Measurements from ENCODE around the gene FRZB. TPM values are rescaled to one million over a fixed set of nuclear protein-coding genes. Genes with fewer than 3 reads are reported as not detected.

The FRZB gene
- total and polyA plus RNA-seq, 10 donors, result 9.5 to 55.1 (median 29.7) TPM

- Histone ChIP-seq H3K27me3 (replicated peaks in 1 of 7) (peaks cover 0 to 4% (median 0%) of the 10 kb centered on the region in 7 donors), H3K9me3 (no peaks in the 10 kb centered on the region), H3K27ac (peak overlapping the region in 1 of 8 donors; percentile 14), H3K4me3 (no peak overlapping the region), H3K4me1 (no peaks in the 10 kb centered on the region), H3K36me3 (no peaks in the 10 kb centered on the region)
- DNase-seq, result no peak
- no peak for TF ChIP-seq POLR2A (IDR thresholded peaks at IDR 0.05)
- TF ChIP-seq POLR2AphosphoS5 (IDR thresholded peaks at IDR 0.05), result no peak
- TF ChIP-seq CTCF (IDR thresholded peaks at IDR 0.05 in 8 of 11, conservative IDR thresholded peaks at IDR 0.05 in 3 of 11), result no peak
- intact Hi-C loops (cut with DNase I; ENCODE audit: low total_unique reads), result no loop called here
- WGBS, 5 donors, result 72 to 86% (median 81%) methylated on average over 3 of the region's 3 CpGs
Observed at GRCh38 chr2:182858671-182859070, 7.8 kb downstream of the FRZB start.

GRCh38 chr2:182855376-182855775, 11.1 kb downstream of the FRZB start:
- Histone ChIP-seq H3K27me3 (replicated peaks in 1 of 7) (no peaks in the 10 kb centered on the region), H3K4me1 (no peaks in the 10 kb centered on the region)
- intact Hi-C loops (cut with DNase I; ENCODE audit: low total_unique reads), result no loop called here

GRCh38 chr2:182854375-182855105, 11.9 kb downstream of the FRZB start:
- H3K27ac ChIP-seq, result peak overlapping the region in 4 of 8 donors; percentile 8 to 37 (median 24)
- H3K27me3 ChIP-seq (replicated peaks in 1 of 7), result no peaks in the 10 kb centered on the region
- H3K36me3 ChIP-seq, result no peaks in the 10 kb centered on the region
- H3K4me1 ChIP-seq, result no peaks in the 10 kb centered on the region
- no peak overlapping the region for H3K4me3 ChIP-seq
- H3K9me3 ChIP-seq, result no peaks in the 10 kb centered on the region
- intact Hi-C loops (cut with DNase I; ENCODE audit: low total_unique reads), result no loop called here
- no peak for TF ChIP-seq CTCF (IDR thresholded peaks at IDR 0.05 in 8 of 11, conservative IDR thresholded peaks at IDR 0.05 in 3 of 11)
- TF ChIP-seq POLR2AphosphoS5 (IDR thresholded peaks at IDR 0.05), result no peak
- no peak for TF ChIP-seq POLR2A (IDR thresholded peaks at IDR 0.05)
- WGBS, 5 donors, result 54 to 66% (median 58%) methylated on average over 5 of the region's 5 CpGs
- no peak for DNase-seq

More at GRCh38 chr2:182855376-182855775, 11.1 kb downstream of the FRZB start:
- no peak overlapping the region for H3K4me3 ChIP-seq
- WGBS, 5 donors, result 88 to 98% (median 93%) methylated on average over 2 of the region's 2 CpGs
- H3K36me3 ChIP-seq, result no peaks in the 10 kb centered on the region
- TF ChIP-seq POLR2A (IDR thresholded peaks at IDR 0.05) (no peak), CTCF (IDR thresholded peaks at IDR 0.05 in 8 of 11, conservative IDR thresholded peaks at IDR 0.05 in 3 of 11) (no peak)
- H3K27ac ChIP-seq, result no peak overlapping the region
- DNase-seq, result no peak
- H3K9me3 ChIP-seq, result no peaks in the 10 kb centered on the region

- TF ChIP-seq CTCF (IDR thresholded peaks at IDR 0.05 in 8 of 11, conservative IDR thresholded peaks at IDR 0.05 in 3 of 11) (no peak), POLR2AphosphoS5 (IDR thresholded peaks at IDR 0.05) (no peak), POLR2A (IDR thresholded peaks at IDR 0.05) (no peak)
- Histone ChIP-seq H3K4me3 (no peak overlapping the region), H3K27me3 (replicated peaks in 1 of 7) (no peaks in the 10 kb centered on the region), H3K9me3 (no peaks in the 10 kb centered on the region), H3K27ac (peak overlapping the region in 5 of 8 donors; percentile 2 to 44 (median 22)), H3K36me3 (no peaks in the 10 kb centered on the region), H3K4me1 (no peaks in the 10 kb centered on the region)
- whole genome bisulfite sequencing, 5 donors, result 44 to 68% (median 56%) methylated on average over 1 of the region's 1 CpG
- intact Hi-C loops (cut with DNase I; ENCODE audit: low total_unique reads), result no loop called here
- no peak for DNase-seq
Observed at GRCh38 chr2:182852801-182853200, 13.6 kb downstream of the FRZB start.

Data from spleen (tissue), 11 donors.